ENCODE data around the gene B3GNT9. TPM values are rescaled to one million over a fixed set of nuclear protein-coding genes. Genes with fewer than 3 reads are reported as not detected.

The B3GNT9 gene
- total and polyA plus RNA-seq, 3 experiments from 2014 or later, result 2.4 to 5.0 (median 2.7) TPM

- peak overlapping the region; percentile 95 for H3K4me3 ChIP-seq (ENCODE audit: low read length)
- DNase-seq, result peak; percentile 65 to 88 (median 78)
- peak overlapping the region; percentile 94 to 99 (median 98) for H3K27ac Mint-ChIP-seq
- H3K27ac ChIP-seq (ENCODE audit: low read depth, low read length), result peak overlapping the region; percentile 93
- CTCF ChIA-PET, result interaction anchor here (0.9 to 17.6 kb wide), 14 partner anchors 6 to 183 kb away, joined by 3 to 205 read pairs (median 6); partner anchors contain the start of genes B3GNT9, EXOC3L1, FHOD1 and MATCAP1
- peaks cover 20 to 25% of the 10 kb centered on the region in 2 donors for H3K27me3 Mint-ChIP-seq
- peaks cover 69% of the 10 kb centered on the region for H3K4me1 ChIP-seq (ENCODE audit: insufficient read depth, low read length)
- peaks cover 44 to 76% (median 56%) of the 10 kb centered on the region in 3 donors for H3K4me1 Mint-ChIP-seq
- H3K36me3 Mint-ChIP-seq, result peaks cover 0 to 13% (median 0%) of the 10 kb centered on the region in 3 donors
- peaks cover 21% of the 10 kb centered on the region for H3K27me3 ChIP-seq (ENCODE audit: insufficient read depth, low read length, poor library complexity, severe bottlenecking)
- H3K4me3 Mint-ChIP-seq, result peak overlapping the region; percentile 79 to 96 (median 94)
- POLR2A ChIA-PET, result interaction anchor here (0.7 to 2.5 kb wide), 9 partner anchors 8 to 158 kb away, joined by 3 to 9 read pairs (median 5); partner anchors contain the start of gene B3GNT9
- H3K9me3 Mint-ChIP-seq, result no peaks in the 10 kb centered on the region
- H3K9me3 ChIP-seq (ENCODE audit: low read length), result no peaks in the 10 kb centered on the region
- no peaks in the 10 kb centered on the region for H3K36me3 ChIP-seq (ENCODE audit: insufficient read depth, low read length)
Measured at GRCh38 chr16:67158637-67159600, 8.1 kb upstream of the B3GNT9 start.

- no peaks in the 10 kb centered on the region for H3K9me3 Mint-ChIP-seq
- peak overlapping the region; percentile 95 for H3K4me3 ChIP-seq (ENCODE audit: low read length)
- H3K27me3 Mint-ChIP-seq, result peaks cover 16 to 22% of the 10 kb centered on the region in 2 donors
- H3K4me1 Mint-ChIP-seq, result peaks cover 49 to 77% (median 58%) of the 10 kb centered on the region in 3 donors
- peak overlapping the region; percentile 94 to 99 (median 98) for H3K27ac Mint-ChIP-seq
- peak in 1 of 5 donors; percentile 43 for DNase-seq
- H3K4me3 Mint-ChIP-seq, result peak overlapping the region; percentile 79 to 96 (median 94)
- peaks cover 0 to 13% (median 0%) of the 10 kb centered on the region in 3 donors for H3K36me3 Mint-ChIP-seq
- peaks cover 13% of the 10 kb centered on the region for H3K27me3 ChIP-seq (ENCODE audit: insufficient read depth, low read length, poor library complexity, severe bottlenecking)
- H3K36me3 ChIP-seq (ENCODE audit: insufficient read depth, low read length), result no peaks in the 10 kb centered on the region
- H3K9me3 ChIP-seq (ENCODE audit: low read length), result no peaks in the 10 kb centered on the region
- POLR2A ChIA-PET, result interaction anchor here (0.5 to 2.5 kb wide), 8 partner anchors 7 to 158 kb away, joined by 3 to 9 read pairs (median 4); partner anchors contain the start of gene B3GNT9
- H3K27ac ChIP-seq (ENCODE audit: low read depth, low read length), result peak overlapping the region; percentile 93
- peaks cover 61% of the 10 kb centered on the region for H3K4me1 ChIP-seq (ENCODE audit: insufficient read depth, low read length)
- CTCF ChIA-PET, result interaction anchor here (0.8 to 17.6 kb wide), 13 partner anchors 11 to 180 kb away, joined by 3 to 205 read pairs (median 6); partner anchors contain the start of genes CBFB, EXOC3L1, MATCAP1 and NOL3
Measured at GRCh38 chr16:67157892-67158635, 7.3 kb upstream of the B3GNT9 start.

GRCh38 chr16:67157106-67157748 is 6.4 kb upstream of the B3GNT9 start:
- Mint-ChIP-seq H3K36me3 (peaks cover 0 to 13% (median 0%) of the 10 kb centered on the region in 3 donors), H3K27me3 (peaks cover 12 to 16% of the 10 kb centered on the region in 2 donors), H3K4me3 (peak overlapping the region; percentile 54 to 96 (median 92)), H3K4me1 (peaks cover 54 to 78% (median 60%) of the 10 kb centered on the region in 3 donors), H3K27ac (peak overlapping the region; percentile 94 to 99 (median 98)), H3K9me3 (no peaks in the 10 kb centered on the region)
- CTCF ChIA-PET, result interaction anchor here (0.8 to 17.6 kb wide), 12 partner anchors 12 to 205 kb away, joined by 3 to 205 read pairs (median 6); partner anchors contain the start of genes CBFB, EXOC3L1, MATCAP1 and NOL3
- Histone ChIP-seq H3K27me3 (ENCODE audit: insufficient read depth, low read length, poor library complexity, severe bottlenecking) (peaks cover 5% of the 10 kb centered on the region), H3K9me3 (ENCODE audit: low read length) (no peaks in the 10 kb centered on the region), H3K4me1 (ENCODE audit: insufficient read depth, low read length) (peaks cover 52% of the 10 kb centered on the region), H3K4me3 (ENCODE audit: low read length) (no peak overlapping the region), H3K36me3 (ENCODE audit: insufficient read depth, low read length) (no peaks in the 10 kb centered on the region), H3K27ac (ENCODE audit: low read depth, low read length) (peak overlapping the region; percentile 55)
- POLR2A ChIA-PET, result interaction anchor here (0.5 to 1.1 kb wide), 2 partner anchors 28 to 104 kb away, joined by 3 to 5 read pairs; no protein-coding TSS in a partner anchor
- no peak for DNase-seq

GRCh38 chr16:67156143-67156844 is 5.5 kb upstream of the B3GNT9 start:
- no peak overlapping the region for H3K27ac ChIP-seq (ENCODE audit: low read depth, low read length)
- no peaks in the 10 kb centered on the region for H3K36me3 ChIP-seq (ENCODE audit: insufficient read depth, low read length)
- peaks cover under 1% of the 10 kb centered on the region for H3K27me3 ChIP-seq (ENCODE audit: insufficient read depth, low read length, poor library complexity, severe bottlenecking)
- peaks cover 4 to 9% of the 10 kb centered on the region in 2 donors for H3K27me3 Mint-ChIP-seq
- no peak for DNase-seq
- H3K4me1 Mint-ChIP-seq, result peaks cover 54 to 77% (median 59%) of the 10 kb centered on the region in 3 donors
- no peak overlapping the region for H3K4me3 ChIP-seq (ENCODE audit: low read length)
- no peaks in the 10 kb centered on the region for H3K9me3 Mint-ChIP-seq
- CTCF ChIA-PET, result interaction anchor here (0.8 to 17.6 kb wide), 19 partner anchors 9 to 312 kb away, joined by 3 to 205 read pairs (median 9); partner anchors contain the start of genes EXOC3L1, FBXL8, HSF4 and MATCAP1
- H3K27ac Mint-ChIP-seq, result peak overlapping the region; percentile 70 to 99 (median 95)
- peaks cover 0 to 13% (median 0%) of the 10 kb centered on the region in 3 donors for H3K36me3 Mint-ChIP-seq
- H3K4me1 ChIP-seq (ENCODE audit: insufficient read depth, low read length), result peaks cover 47% of the 10 kb centered on the region
- H3K4me3 Mint-ChIP-seq, result peak overlapping the region; percentile 38 to 92 (median 77)
- H3K9me3 ChIP-seq (ENCODE audit: low read length), result no peaks in the 10 kb centered on the region
- POLR2A ChIA-PET, result interaction anchor here (0.5 to 2.1 kb wide), 4 partner anchors 14 to 127 kb away, joined by 3 to 10 read pairs (median 4); partner anchors contain the start of genes CBFB and NOL3

GRCh38 chr16:67155295-67156142 is 4.7 kb upstream of the B3GNT9 start:
- Mint-ChIP-seq H3K4me3 (peak overlapping the region; percentile 48 to 92 (median 73)), H3K27me3 (peaks cover 0 to 4% of the 10 kb centered on the region in 2 donors), H3K9me3 (no peaks in the 10 kb centered on the region), H3K36me3 (peaks cover 0 to 15% (median 0%) of the 10 kb centered on the region in 3 donors), H3K4me1 (peaks cover 54 to 75% (median 59%) of the 10 kb centered on the region in 3 donors), H3K27ac (peak overlapping the region in 6 of 8 donors; percentile 17 to 98 (median 82))
- Histone ChIP-seq H3K36me3 (ENCODE audit: insufficient read depth, low read length) (no peaks in the 10 kb centered on the region), H3K9me3 (ENCODE audit: low read length) (no peaks in the 10 kb centered on the region), H3K4me1 (ENCODE audit: insufficient read depth, low read length) (peaks cover 44% of the 10 kb centered on the region), H3K27me3 (ENCODE audit: insufficient read depth, low read length, poor library complexity, severe bottlenecking) (no peaks in the 10 kb centered on the region), H3K27ac (ENCODE audit: low read depth, low read length) (no peak overlapping the region), H3K4me3 (ENCODE audit: low read length) (no peak overlapping the region)
- POLR2A ChIA-PET, result interaction anchor here (0.5 to 2.1 kb wide), 6 partner anchors 15 to 142 kb away, joined by 3 to 10 read pairs (median 4); partner anchors contain the start of genes CBFB and NOL3
- peak; percentile 73 to 81 (median 75) for DNase-seq
- CTCF ChIA-PET, result interaction anchor here (0.5 to 17.6 kb wide), 56 partner anchors 8 to 325 kb away, joined by 3 to 205 read pairs (median 4); partner anchors contain the start of genes ATP6V0D1, CBFB, EXOC3L1 and FBXL8
